ENCODE results near the gene USP7. TPM values are rescaled to one million over a fixed set of nuclear protein-coding genes. Genes with fewer than 3 reads are reported as not detected.

Gene USP7
- total and polyA plus RNA-seq, 12 donors: 22.2 to 84.8 (median 65.7) TPM

DNA sequence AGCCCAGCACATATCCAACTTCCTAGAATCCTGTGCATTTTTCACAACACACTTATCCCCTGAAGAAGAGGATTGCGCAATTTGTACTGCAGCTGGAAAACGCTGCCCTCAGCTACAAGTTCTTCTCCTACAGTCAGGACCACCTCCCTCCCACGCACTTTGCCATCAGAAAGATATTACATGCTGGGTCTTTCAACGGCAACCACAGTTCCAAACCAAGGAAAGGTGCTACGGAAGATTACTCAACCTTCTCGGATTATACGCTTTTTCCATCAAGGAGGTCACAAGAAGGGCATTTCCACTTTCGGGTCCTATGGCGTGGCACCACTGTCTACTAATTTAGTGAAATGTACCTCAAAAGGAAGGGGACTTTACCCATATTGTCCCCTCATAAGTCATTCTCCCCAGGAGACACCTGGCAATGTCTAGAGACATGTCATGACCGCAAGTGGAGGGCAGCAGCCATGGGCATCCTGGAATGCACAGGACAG is 35.2 kb downstream of the USP7 start:
- Histone ChIP-seq H3K9me3 (no peaks in the 10 kb centered on the region), H3K27ac (no peak overlapping the region), H3K4me1 (peaks cover 8 to 57% (median 43%) of the 10 kb centered on the region in 9 donors), H3K4me3 (no peak overlapping the region), H3K36me3 (peaks cover 0 to 53% (median 24%) of the 10 kb centered on the region in 9 donors), H3K27me3 (no peaks in the 10 kb centered on the region)
- TF ChIP-seq, protein P1, sequence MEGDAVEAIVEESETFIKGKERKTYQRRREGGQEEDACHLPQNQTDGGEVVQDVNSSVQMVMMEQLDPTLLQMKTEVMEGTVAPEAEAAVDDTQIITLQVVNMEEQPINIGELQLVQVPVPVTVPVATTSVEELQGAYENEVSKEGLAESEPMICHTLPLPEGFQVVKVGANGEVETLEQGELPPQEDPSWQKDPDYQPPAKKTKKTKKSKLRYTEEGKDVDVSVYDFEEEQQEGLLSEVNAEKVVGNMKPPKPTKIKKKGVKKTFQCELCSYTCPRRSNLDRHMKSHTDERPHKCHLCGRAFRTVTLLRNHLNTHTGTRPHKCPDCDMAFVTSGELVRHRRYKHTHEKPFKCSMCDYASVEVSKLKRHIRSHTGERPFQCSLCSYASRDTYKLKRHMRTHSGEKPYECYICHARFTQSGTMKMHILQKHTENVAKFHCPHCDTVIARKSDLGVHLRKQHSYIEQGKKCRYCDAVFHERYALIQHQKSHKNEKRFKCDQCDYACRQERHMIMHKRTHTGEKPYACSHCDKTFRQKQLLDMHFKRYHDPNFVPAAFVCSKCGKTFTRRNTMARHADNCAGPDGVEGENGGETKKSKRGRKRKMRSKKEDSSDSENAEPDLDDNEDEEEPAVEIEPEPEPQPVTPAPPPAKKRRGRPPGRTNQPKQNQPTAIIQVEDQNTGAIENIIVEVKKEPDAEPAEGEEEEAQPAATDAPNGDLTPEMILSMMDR (IDR thresholded peaks at IDR 0.05): no peak
- peak in 6 of 8 donors; percentile 31 to 80 (median 50) for ATAC-seq
- WGBS, 2 donors: 78 to 84% methylated on average over 10 of the region's 10 CpGs
- no peak for DNase-seq
- intact Hi-C loops (cut with DNase I): loop anchor here in 2 of 10 donors (10.0 kb wide), 1 partner anchor 76 kb away; no protein-coding TSS in a partner anchor

DNA sequence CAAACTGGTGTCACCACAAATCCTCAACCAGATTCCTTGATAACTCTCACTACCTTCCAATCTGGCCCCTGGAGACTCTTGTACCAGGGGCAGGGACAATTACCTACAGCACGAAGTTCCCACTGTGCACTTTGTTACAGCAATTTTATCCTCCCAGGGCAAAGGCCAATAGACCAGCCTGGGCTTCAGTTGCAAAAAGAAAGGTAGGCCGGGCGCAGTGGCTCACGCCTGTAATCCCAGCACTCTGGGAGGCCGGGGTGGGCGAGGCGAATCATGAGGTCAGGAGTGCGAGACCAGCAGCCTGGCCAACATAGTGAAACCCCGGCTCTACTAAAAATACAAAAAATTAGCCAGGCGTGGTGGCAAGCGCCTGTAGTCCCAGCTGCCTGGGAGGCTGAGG is 36.9 kb downstream of the USP7 start:
- H3K9me3 ChIP-seq: no peaks in the 10 kb centered on the region
- TF ChIP-seq, protein P1 (IDR thresholded peaks at IDR 0.05): no peak
- no peak overlapping the region for H3K4me3 ChIP-seq
- no peaks in the 10 kb centered on the region for H3K27me3 ChIP-seq
- intact Hi-C loops (cut with DNase I): loop anchor here in 2 of 10 donors (10.0 kb wide), 1 partner anchor 78 kb away; no protein-coding TSS in a partner anchor
- H3K4me1 ChIP-seq: peaks cover 8 to 55% (median 43%) of the 10 kb centered on the region in 9 donors
- H3K27ac ChIP-seq: no peak overlapping the region
- 97% methylated on average over 11 of the region's 11 CpGs for WGBS, 2 donors
- ATAC-seq (no peak), DNase-seq (no peak)
- H3K36me3 ChIP-seq: peaks cover 0 to 70% (median 31%) of the 10 kb centered on the region in 9 donors

DNA sequence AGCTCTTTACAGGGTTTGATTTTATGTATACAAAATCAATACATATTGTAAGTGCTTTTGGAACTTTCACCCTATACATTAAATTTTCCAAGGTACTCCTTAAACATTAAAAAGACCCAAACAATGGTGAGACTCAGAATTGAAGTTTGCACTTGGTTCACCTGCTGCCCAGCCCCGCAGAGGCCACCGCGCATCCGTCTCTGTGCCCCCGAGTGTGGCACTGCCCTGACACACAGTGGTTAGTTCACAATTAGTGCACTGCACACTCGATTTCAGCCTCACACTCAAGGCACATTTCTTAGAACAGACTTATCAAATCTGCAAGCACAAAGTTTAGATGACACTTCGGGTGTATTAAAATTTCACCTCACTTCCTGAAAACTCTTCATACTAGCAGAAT is 38.3 kb downstream of the USP7 start:
- intact Hi-C loops (cut with DNase I): loop anchor here in 2 of 10 donors (10.0 kb wide), 1 partner anchor 79 kb away; no protein-coding TSS in a partner anchor
- TF ChIP-seq, protein P1 (IDR thresholded peaks at IDR 0.05): no peak

DNA sequence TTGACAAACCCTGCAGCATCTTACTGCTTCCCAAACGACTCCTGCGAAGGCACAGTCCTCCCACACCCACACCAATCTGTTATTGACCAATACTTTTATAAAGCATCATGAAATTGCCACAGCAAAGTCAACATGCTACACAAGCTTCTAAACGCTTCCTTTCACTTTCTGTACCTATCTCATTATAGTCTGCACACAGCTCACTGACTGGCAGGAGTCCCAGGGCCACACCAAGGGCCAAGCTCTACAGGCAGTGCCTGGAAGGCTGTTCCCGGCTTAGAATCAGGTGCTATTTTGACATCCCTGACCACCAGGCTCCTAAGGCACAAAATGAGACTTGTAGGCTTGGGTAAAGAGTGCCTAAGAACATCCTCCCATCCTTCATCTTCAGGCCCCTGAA is 39.5 kb downstream of the USP7 start:
- TF ChIP-seq, protein P1 (IDR thresholded peaks at IDR 0.05): no peak
- Histone ChIP-seq H3K27ac (no peak overlapping the region), H3K27me3 (no peaks in the 10 kb centered on the region), H3K36me3 (peaks cover 0 to 85% (median 50%) of the 10 kb centered on the region in 9 donors), H3K4me3 (no peak overlapping the region), H3K4me1 (peaks cover 8 to 40% (median 22%) of the 10 kb centered on the region in 9 donors), H3K9me3 (no peaks in the 10 kb centered on the region)
- DNase-seq: peak; percentile 48 to 49
- intact Hi-C loops (cut with DNase I): loop anchor here in 3 of 10 donors (5.0 to 10.0 kb wide), 2 partner anchors 38 to 81 kb away; partner anchors contain the start of gene USP7 (in 1 of the 3)
- peak in 6 of 8 donors; percentile 74 to 85 (median 80) for ATAC-seq
- WGBS, 2 donors: 57 to 62% methylated on average over 4 of the region's 4 CpGs

More for the DNA sequence above, 38.3 kb downstream of the USP7 start:
- DNase-seq (no peak), ATAC-seq (no peak)
- H3K4me1 ChIP-seq: peaks cover 8 to 41% (median 31%) of the 10 kb centered on the region in 9 donors
- H3K9me3 ChIP-seq: no peaks in the 10 kb centered on the region
- no peak overlapping the region for H3K4me3 ChIP-seq
- peaks cover 0 to 83% (median 45%) of the 10 kb centered on the region in 9 donors for H3K36me3 ChIP-seq
- WGBS, 2 donors: 95 to 96% methylated on average over 7 of the region's 7 CpGs
- H3K27me3 ChIP-seq: no peaks in the 10 kb centered on the region
- H3K27ac ChIP-seq: no peak overlapping the region
